A673 (cell line): Measurements from ENCODE around the gene KLF11. TPM values are rescaled to one million over a fixed set of nuclear protein-coding genes. Genes with fewer than 3 reads are reported as not detected.

Experiments used
- BruUV-seq: library from RNA; stranded (reverse); fragments of 400-500 nt; replicated peaks from 2 replicates; lab custom pipeline; 2021; lab: Mats Ljungman, UMichigan
- CTCF ChIA-PET: fragments of 300-600 bp; sonication (Branson Sonifier 250); formaldehyde crosslinking; loops from one replicate; lab custom pipeline; 2022; ENCODE audit warnings: antibody characterized with exemption; lab: Charles Lee
- POLR2A ChIA-PET: fragments of 300-600 bp; sonication (Branson Sonifier 250); formaldehyde crosslinking; loops from one replicate; lab custom pipeline; 2022; ENCODE audit warnings: antibody characterized with exemption; ENCODE audit not compliant: low non-redundant PET; lab: Charles Lee
- DNase-seq: peaks from one replicate; pipeline ENCODE4 v3.0.0-alpha.2; 2015; ENCODE audit warnings: low spot score
- H3K27ac ChIP-seq: fragments of 200-600 bp; sonication (generic); 2 replicates; pipeline ENCODE4 v1.5.1; 2016; ENCODE audit warnings: mixed run types, low read depth, mild to moderate bottlenecking, mixed read lengths, antibody characterized with exemption, low read length; ENCODE audit not compliant: poor library complexity, severe bottlenecking
- H3K27me3 ChIP-seq: fragments of 200-600 bp; sonication (generic); replicated peaks from 2 replicates; pipeline ENCODE4 v1.6.1; 2017; ENCODE audit warnings: mixed run types, low read depth, mild to moderate bottlenecking, mixed read lengths, antibody characterized with exemption, low read length; ENCODE audit not compliant: insufficient read depth, poor library complexity
- H3K36me3 ChIP-seq: fragments of 200-600 bp; sonication (generic); 2 replicates; pipeline ENCODE4 v1.6.1; 2016; ENCODE audit warnings: mixed run types, mild to moderate bottlenecking, mixed read lengths, antibody characterized with exemption, low read length; ENCODE audit not compliant: insufficient read depth, poor library complexity, severe bottlenecking
- H3K4me1 ChIP-seq: fragments of 200-600 bp; sonication (generic); 2 replicates; pipeline ENCODE4 v1.6.1; 2017; ENCODE audit warnings: mixed run types, mild to moderate bottlenecking, mixed read lengths, antibody characterized with exemption, low read length; ENCODE audit not compliant: insufficient read depth, poor library complexity, severe bottlenecking
- H3K4me3 ChIP-seq: fragments of 200-600 bp; sonication (generic); 2 replicates; pipeline ENCODE4 v1.5.1; 2016; ENCODE audit warnings: low read depth, mixed run types, mild to moderate bottlenecking, mixed read lengths, low read length; ENCODE audit not compliant: poor library complexity, severe bottlenecking
- H3K9me3 ChIP-seq: fragments of 200-600 bp; sonication (generic); 2 replicates; pipeline ENCODE4 v1.6.1; 2016; ENCODE audit warnings: mixed run types, low read depth, mild to moderate bottlenecking, mixed read lengths, antibody characterized with exemption, low read length; ENCODE audit not compliant: poor library complexity, severe bottlenecking
- EZH2 ChIP-seq: fragments of 200-600 bp; sonication (generic); IDR thresholded peaks from 2 replicates; pipeline ENCODE4 v1.6.1; 2017; ENCODE audit warnings: borderline replicate concordance, low read depth, mild to moderate bottlenecking, mixed read lengths, antibody characterized with exemption, low read length; ENCODE audit not compliant: poor library complexity, severe bottlenecking
- intact Hi-C: fragments of 100-400 bp; cut with micrococcal nuclease; formaldehyde crosslinking; loops from one replicate; pipeline ENCODE4 v1.10.0; 2022; ENCODE audit not compliant: unreplicated experiment
- total RNA-seq: library from RNA; stranded (reverse); gene quantifications from 2 replicates; pipeline ENCODE4 v1.2.3, GENCODE V29; 2021
- TF ChIP-seq, protein P1 (sequence below): fragments of 300-800, 200-600 bp; sonication (generic); conservative IDR thresholded peaks from 2 replicates; pipeline ENCODE4 v1.5.1; 2017; ENCODE audit warnings: low read depth, mild to moderate bottlenecking, antibody characterized with exemption, low read length, moderate library complexity, mixed read lengths

The KLF11 gene
- total RNA-seq, 1 experiment from 2014 or later: 3.0 TPM

DNA sequence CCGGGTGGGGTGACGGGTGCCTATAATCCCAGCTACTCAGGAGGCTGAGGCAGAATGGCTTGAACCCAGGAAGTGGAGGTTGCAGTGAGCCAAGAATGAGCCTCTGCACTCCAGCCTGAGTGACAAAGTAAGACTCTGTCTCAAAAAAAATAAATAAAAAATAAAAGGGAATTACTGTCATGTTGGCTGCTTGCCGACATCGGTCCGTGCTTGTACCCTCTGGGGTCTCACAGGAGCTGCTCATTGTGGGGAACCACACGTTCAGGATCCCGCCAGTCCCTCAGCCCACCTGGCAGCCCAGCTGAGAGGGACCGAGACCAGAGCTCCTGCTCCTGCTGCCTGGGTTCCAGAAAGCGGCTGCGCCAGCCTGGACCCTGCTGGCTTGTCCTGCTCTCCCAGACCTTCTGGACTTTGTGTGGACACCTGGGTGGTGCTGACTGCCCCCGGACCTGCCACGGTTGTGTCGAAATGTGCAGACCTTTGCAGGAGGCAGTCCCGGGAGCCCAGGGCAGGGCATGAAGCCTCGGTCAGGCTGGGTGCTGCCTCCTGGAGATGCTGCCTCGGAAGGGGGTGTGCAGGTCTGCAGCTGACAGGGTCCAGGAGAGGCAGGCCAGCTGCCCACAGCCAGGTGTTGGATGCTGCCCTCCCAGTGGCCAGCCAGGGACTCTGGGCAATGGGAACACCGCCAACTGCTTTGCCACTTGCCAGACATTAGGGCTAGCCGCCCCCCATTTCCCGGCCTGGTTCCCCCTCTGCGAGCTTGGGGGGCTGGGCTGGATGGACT lies 16.4 kb downstream of the KLF11 start:
- Histone ChIP-seq H3K4me3 (no peak overlapping the region), H3K4me1 (no peaks in the 10 kb centered on the region), H3K27me3 (no peaks in the 10 kb centered on the region), H3K27ac (no peak overlapping the region), H3K9me3 (no peaks in the 10 kb centered on the region), H3K36me3 (no peaks in the 10 kb centered on the region)
- intact Hi-C loops: no loop called here
- ChIA-PET POLR2A (no interaction called here), CTCF (interaction anchor here (0.7 kb wide), 1 partner anchor 14 kb away, joined by 3 read pairs; no protein-coding TSS in a partner anchor)
- no TSS peak for BruUV-seq
- DNase-seq: no peak
- TF ChIP-seq, protein P1, sequence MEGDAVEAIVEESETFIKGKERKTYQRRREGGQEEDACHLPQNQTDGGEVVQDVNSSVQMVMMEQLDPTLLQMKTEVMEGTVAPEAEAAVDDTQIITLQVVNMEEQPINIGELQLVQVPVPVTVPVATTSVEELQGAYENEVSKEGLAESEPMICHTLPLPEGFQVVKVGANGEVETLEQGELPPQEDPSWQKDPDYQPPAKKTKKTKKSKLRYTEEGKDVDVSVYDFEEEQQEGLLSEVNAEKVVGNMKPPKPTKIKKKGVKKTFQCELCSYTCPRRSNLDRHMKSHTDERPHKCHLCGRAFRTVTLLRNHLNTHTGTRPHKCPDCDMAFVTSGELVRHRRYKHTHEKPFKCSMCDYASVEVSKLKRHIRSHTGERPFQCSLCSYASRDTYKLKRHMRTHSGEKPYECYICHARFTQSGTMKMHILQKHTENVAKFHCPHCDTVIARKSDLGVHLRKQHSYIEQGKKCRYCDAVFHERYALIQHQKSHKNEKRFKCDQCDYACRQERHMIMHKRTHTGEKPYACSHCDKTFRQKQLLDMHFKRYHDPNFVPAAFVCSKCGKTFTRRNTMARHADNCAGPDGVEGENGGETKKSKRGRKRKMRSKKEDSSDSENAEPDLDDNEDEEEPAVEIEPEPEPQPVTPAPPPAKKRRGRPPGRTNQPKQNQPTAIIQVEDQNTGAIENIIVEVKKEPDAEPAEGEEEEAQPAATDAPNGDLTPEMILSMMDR: no peak
- TF ChIP-seq EZH2: no peak

DNA sequence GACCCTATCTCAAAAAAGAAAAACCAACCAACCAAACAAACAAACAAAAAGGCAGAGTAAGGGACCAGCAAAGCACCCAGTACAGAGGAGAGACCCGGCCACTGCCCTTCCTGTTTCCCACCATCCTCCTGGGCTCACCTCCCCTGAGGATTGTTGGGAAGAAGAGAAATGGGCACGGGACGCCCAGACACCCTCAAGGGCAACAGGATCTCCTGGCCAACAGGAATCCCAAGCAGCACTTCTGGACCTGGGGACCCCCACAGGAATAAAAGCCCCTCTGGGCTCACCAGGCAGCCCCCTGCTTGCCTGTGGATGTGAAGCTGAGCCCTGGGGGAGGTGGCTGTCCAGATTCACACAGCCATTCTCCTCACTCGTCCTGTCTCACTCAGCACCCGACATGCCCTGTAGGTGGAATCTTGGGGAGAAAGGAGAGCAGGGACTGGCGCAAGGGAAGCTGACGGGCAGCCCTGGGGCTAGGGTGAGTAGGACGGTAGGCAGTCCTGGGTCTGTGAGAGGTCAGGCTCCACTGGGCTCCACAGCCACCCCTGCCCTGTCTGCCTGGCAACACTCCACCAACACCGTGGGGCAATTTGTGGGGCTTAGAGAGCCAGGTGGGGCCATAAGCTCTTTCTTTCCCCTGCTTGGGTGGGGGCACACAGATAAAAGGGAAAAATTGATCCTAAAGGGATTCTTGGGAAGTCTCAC lies 18.0 kb downstream of the KLF11 start:
- no TSS peak for BruUV-seq
- no peaks in the 10 kb centered on the region for H3K27me3 ChIP-seq
- TF ChIP-seq EZH2: no peak
- TF ChIP-seq, protein P1: no peak
- H3K4me3 ChIP-seq: no peak overlapping the region
- H3K9me3 ChIP-seq: no peaks in the 10 kb centered on the region
- intact Hi-C loops: no loop called here
- CTCF ChIA-PET: no interaction called here
- no peaks in the 10 kb centered on the region for H3K4me1 ChIP-seq
- no peaks in the 10 kb centered on the region for H3K36me3 ChIP-seq
- no peak for DNase-seq
- no peak overlapping the region for H3K27ac ChIP-seq
- POLR2A ChIA-PET: no interaction called here

DNA sequence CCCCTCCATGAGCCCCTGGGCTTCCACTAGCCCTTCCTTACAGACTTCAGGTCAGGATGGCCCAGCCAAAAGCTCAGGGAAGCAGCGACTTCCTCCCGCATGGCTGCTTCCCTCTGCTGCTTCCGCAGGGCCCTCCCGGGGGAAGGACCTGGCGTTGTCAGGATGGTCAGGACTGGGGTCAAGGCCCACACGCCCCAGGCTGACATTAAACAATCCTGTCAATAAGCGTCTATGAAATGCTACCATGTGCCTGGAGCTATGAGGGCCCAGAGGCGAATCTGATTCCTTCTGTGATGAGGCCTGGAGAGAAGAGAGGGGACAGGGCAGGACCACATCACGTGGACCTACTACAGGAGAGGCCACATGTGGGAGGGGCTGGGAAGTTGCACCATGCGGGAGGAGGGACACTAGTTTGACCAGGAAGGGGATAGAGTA lies 19.6 kb downstream of the KLF11 start:
- peaks cover 5% of the 10 kb centered on the region for H3K9me3 ChIP-seq
- no peaks in the 10 kb centered on the region for H3K36me3 ChIP-seq
- ChIA-PET POLR2A (no interaction called here), CTCF (no interaction called here)
- intact Hi-C loops: no loop called here
- no peak overlapping the region for H3K4me3 ChIP-seq
- no peak for DNase-seq
- no peak overlapping the region for H3K27ac ChIP-seq
- TF ChIP-seq, protein P1: no peak
- TF ChIP-seq EZH2: no peak
- no peaks in the 10 kb centered on the region for H3K27me3 ChIP-seq
- BruUV-seq: no TSS peak
- no peaks in the 10 kb centered on the region for H3K4me1 ChIP-seq
